ENCODE results near the gene MPPED2. TPM values are rescaled to one million over a fixed set of nuclear protein-coding genes. Genes with fewer than 3 reads are reported as not detected.

Gene MPPED2
- total RNA-seq, 6 experiments from 2014 or later, result not detected

GRCh38 chr11:30424844-30425243 is 161.3 kb downstream of the MPPED2 start:
- Mint-ChIP-seq H3K4me1 (ENCODE audit: low read depth) (no peaks in the 10 kb centered on the region), H3K9me3 (peaks cover 28% of the 10 kb centered on the region), H3K4me3 (no peak overlapping the region), H3K27me3 (ENCODE audit: insufficient read depth) (no peaks in the 10 kb centered on the region; the same call in 1 of the 2 replicates), H3K27ac (no peak overlapping the region), H3K36me3 (ENCODE audit: low read depth) (no peaks in the 10 kb centered on the region)
- DNase-seq, result no peak
- TF ChIP-seq, protein P1, sequence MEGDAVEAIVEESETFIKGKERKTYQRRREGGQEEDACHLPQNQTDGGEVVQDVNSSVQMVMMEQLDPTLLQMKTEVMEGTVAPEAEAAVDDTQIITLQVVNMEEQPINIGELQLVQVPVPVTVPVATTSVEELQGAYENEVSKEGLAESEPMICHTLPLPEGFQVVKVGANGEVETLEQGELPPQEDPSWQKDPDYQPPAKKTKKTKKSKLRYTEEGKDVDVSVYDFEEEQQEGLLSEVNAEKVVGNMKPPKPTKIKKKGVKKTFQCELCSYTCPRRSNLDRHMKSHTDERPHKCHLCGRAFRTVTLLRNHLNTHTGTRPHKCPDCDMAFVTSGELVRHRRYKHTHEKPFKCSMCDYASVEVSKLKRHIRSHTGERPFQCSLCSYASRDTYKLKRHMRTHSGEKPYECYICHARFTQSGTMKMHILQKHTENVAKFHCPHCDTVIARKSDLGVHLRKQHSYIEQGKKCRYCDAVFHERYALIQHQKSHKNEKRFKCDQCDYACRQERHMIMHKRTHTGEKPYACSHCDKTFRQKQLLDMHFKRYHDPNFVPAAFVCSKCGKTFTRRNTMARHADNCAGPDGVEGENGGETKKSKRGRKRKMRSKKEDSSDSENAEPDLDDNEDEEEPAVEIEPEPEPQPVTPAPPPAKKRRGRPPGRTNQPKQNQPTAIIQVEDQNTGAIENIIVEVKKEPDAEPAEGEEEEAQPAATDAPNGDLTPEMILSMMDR (IDR thresholded peaks at IDR 0.05), result no peak

DNA sequence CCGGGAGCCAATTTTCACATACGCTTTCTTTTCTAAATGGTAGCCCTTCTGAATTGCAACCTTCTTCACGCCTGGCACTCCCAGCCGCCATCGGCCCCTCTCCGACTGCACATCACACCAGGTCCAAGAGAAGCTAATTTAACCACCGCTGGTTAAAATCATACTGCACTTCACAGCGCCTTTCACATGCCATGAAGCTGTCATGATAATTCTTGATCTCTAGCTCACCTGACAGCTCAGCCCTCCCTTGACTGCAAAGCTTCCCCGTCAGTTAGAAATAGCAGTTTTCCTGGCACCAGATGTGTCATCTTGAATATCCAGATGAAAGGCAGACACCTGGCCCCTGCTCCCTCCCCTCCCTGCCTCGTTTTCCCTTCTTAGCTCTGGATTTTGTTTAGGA is 161.8 kb downstream of the MPPED2 start:
- Mint-ChIP-seq H3K9me3 (peaks cover 33% of the 10 kb centered on the region), H3K4me3 (no peak overlapping the region), H3K27ac (no peak overlapping the region), H3K27me3 (ENCODE audit: insufficient read depth) (no peaks in the 10 kb centered on the region; the same call in 1 of the 2 replicates), H3K4me1 (ENCODE audit: low read depth) (no peaks in the 10 kb centered on the region), H3K36me3 (ENCODE audit: low read depth) (no peaks in the 10 kb centered on the region)
- TF ChIP-seq, protein P1 (IDR thresholded peaks at IDR 0.05), result no peak
- DNase-seq, result no peak

DNA sequence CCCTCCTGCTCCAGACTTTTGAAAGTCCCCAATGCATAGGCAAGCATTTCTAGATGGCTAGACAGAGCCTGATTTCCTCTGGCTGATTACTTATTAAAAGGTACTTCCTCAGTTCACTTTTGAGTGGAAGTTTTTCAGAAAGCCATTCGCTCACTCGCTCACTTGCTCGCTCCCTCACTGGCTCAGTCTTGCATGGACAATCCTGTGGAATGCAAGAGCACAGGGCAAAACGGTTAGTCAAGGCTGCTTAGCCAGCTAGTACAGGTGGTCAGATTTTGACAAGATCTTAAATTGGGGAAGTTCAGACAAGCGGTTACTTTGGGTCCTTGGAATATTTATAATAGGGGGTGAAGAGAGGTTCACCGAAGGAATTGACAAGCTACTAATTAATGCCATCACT is 162.3 kb downstream of the MPPED2 start:
- no peak overlapping the region for H3K4me3 Mint-ChIP-seq
- no peaks in the 10 kb centered on the region for H3K4me1 Mint-ChIP-seq (ENCODE audit: low read depth)

GRCh38 chr11:30423279-30423648 is 162.9 kb downstream of the MPPED2 start:
- Mint-ChIP-seq H3K4me1 (ENCODE audit: low read depth) (no peaks in the 10 kb centered on the region), H3K36me3 (ENCODE audit: low read depth) (no peaks in the 10 kb centered on the region), H3K27ac (no peak overlapping the region), H3K27me3 (ENCODE audit: insufficient read depth) (peaks cover 3% of the 10 kb centered on the region), H3K4me3 (no peak overlapping the region), H3K9me3 (peaks cover 38% of the 10 kb centered on the region)
- TF ChIP-seq, protein P1 (IDR thresholded peaks at IDR 0.05), result no peak
- DNase-seq, result no peak

More for the DNA sequence above, 162.3 kb downstream of the MPPED2 start:
- Mint-ChIP-seq H3K36me3 (ENCODE audit: low read depth) (no peaks in the 10 kb centered on the region), H3K27ac (no peak overlapping the region), H3K9me3 (peaks cover 34% of the 10 kb centered on the region), H3K27me3 (ENCODE audit: insufficient read depth) (no peaks in the 10 kb centered on the region; the same call in 1 of the 2 replicates)
- no peak for DNase-seq
- TF ChIP-seq, protein P1 (IDR thresholded peaks at IDR 0.05), result no peak

DNA sequence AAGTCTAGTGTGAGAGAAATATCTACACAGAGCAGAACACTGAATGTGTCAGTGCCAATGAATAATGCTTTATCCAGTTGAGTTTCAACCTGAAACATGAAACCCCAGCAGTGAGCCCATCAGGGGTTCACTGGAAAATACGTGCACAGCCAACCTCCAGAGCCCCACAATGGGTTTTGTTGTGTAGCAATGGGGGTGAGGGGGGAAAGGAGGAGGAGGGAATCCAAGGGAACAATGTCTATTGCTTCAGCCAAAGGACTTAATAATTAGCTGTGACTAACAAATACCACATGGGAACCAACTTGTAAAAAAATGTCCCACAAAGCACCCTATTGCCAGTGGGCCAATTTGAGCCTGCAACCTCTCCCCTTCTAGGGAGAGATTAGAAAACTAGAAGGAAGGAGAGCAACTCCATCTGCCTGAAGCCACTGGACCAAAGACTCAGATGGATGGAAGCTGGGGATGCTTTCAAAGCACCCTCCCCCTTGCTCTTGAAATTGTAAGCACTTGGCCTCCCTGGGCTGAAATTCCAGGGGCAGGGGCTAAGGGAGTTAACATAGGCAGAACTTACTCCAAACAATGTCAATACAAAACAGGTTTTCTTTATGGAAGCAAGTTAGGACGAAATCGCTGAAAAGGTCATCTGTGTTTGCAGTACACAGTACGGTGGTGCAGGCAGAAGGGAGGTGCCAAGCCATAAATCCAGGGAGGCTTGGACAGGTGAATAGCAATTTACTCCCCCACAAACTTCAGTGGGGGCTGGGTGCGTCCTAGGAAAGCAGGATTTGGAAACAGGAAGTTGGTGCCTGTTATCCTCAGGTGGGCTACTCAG is 163.5 kb downstream of the MPPED2 start:
- no peak overlapping the region for H3K27ac Mint-ChIP-seq
- no peaks in the 10 kb centered on the region for H3K36me3 Mint-ChIP-seq (ENCODE audit: low read depth)
- no peak for DNase-seq
- no peak overlapping the region for H3K4me3 Mint-ChIP-seq
- H3K4me1 Mint-ChIP-seq (ENCODE audit: low read depth), result no peaks in the 10 kb centered on the region
- H3K9me3 Mint-ChIP-seq, result peaks cover 42% of the 10 kb centered on the region
- TF ChIP-seq, protein P1 (IDR thresholded peaks at IDR 0.05), result no peak
- peaks cover 3% of the 10 kb centered on the region for H3K27me3 Mint-ChIP-seq (ENCODE audit: insufficient read depth)
